Body of pancreas (tissue), 4 donors: ENCODE results near the gene ZBTB20. TPM values are rescaled to one million over a fixed set of nuclear protein-coding genes. Genes with fewer than 3 reads are reported as not detected.

ENCODE experiments used
- ATAC-seq: fragments of 150-250 bp; one replicate; pipeline ENCODE4 v1.9.1; 2016
- DNase-seq, 4 donors: peaks; one replicate each; pipeline ENCODE4 v3.0.0-alpha.2; 2019
- H3K27ac ChIP-seq, 4 donors: fragments of 200-600 bp; sonication (generic); 1 replicate in 3 of 4; 2 replicates in 1 of 4; pipeline versions ENCODE4 v1.5.1 to v1.6.1; 2016 to 2019; ENCODE audit warnings: mild to moderate bottlenecking in 1 of 4, mixed read lengths in 1 of 4, moderate library complexity in 1 of 4
- H3K27me3 ChIP-seq, 2 donors: fragments of 200-600 bp; sonication (generic); one replicate each; pipeline ENCODE4 v1.6.0; 2016; ENCODE audit warnings: mild to moderate bottlenecking in 1 of 2
- H3K36me3 ChIP-seq, 2 donors: fragments of 200-600 bp; sonication (generic); replicated peaks in 1 of 2; 2 replicates each; pipeline ENCODE4 v1.5.1; 2016; ENCODE audit warnings: low read depth in 2 of 2; ENCODE audit not compliant: insufficient read depth in 1 of 2
- H3K4me1 ChIP-seq: fragments of 200-600 bp; sonication (generic); one replicate; pipeline ENCODE4 v1.6.0; 2016
- H3K4me3 ChIP-seq, 2 donors: fragments of 200-600 bp; sonication (generic); 1 replicate in 1 of 2; 2 replicates in 1 of 2; pipeline ENCODE4 v1.5.1; 2016 to 2019
- H3K9me3 ChIP-seq, 3 donors: fragments of 200-600 bp; sonication (generic); 1 replicate in 2 of 3; 2 replicates in 1 of 3; pipeline ENCODE4 v1.5.1; 2016
- CTCF ChIP-seq, 7 experiments: fragments of 450-650 bp in 4 of 7; fragments of 200-600 bp in 3 of 7; sonication (generic) in 3 of 7; IDR thresholded peaks; one replicate each; pipeline ENCODE4 v1.5.1; 2016 to 2019; ENCODE audit warnings: antibody characterized with exemption in 7 of 7
- POLR2A ChIP-seq, 3 donors: fragments of 450-650 bp; IDR thresholded peaks; one replicate each; pipeline ENCODE4 v1.6.1; 2016; ENCODE audit warnings: antibody characterized with exemption in 3 of 3, mild to moderate bottlenecking in 2 of 3
- WGBS, 2 donors: methylation state at CpG; one replicate each; pipeline ENCODE4 v1.1.5; 2017; 5-methylcytosine and 5-hydroxymethylcytosine counted together
- intact Hi-C: fragments of 100-400 bp; cut with DNase I; formaldehyde crosslinking; loops from one replicate; pipeline ENCODE4 v1.15.1; 2023
- total RNA-seq, 2 donors: library from RNA; depleted of rRNA; stranded (reverse); fragments of >200 nt; gene quantifications; one replicate each; pipeline ENCODE4 v1.1.0, GENCODE V29; 2016

The ZBTB20 gene
- total RNA-seq, 2 donors from 2014 or later = 48.3 to 77.1 TPM

GRCh38 chr3:114673481-114673880, 473.6 kb downstream of the ZBTB20 start:
- Histone ChIP-seq H3K27ac (no peak overlapping the region), H3K36me3 (no peaks in the 10 kb centered on the region), H3K9me3 (no peaks in the 10 kb centered on the region), H3K4me1 (peaks cover 3% of the 10 kb centered on the region), H3K27me3 (no peaks in the 10 kb centered on the region), H3K4me3 (no peak overlapping the region)
- TF ChIP-seq POLR2A (IDR thresholded peaks at IDR 0.05) (no peak), CTCF (IDR thresholded peaks at IDR 0.05) (no peak)
- no peak for ATAC-seq
- intact Hi-C loops = no loop called here
- WGBS, 2 donors = 65 to 68% methylated on average over 2 of the region's 2 CpGs
- DNase-seq = no peak

- no peak overlapping the region for H3K27ac ChIP-seq
- DNase-seq = no peak
- intact Hi-C loops = no loop called here
- H3K27me3 ChIP-seq = no peaks in the 10 kb centered on the region
- WGBS, 2 donors = 93 to 95% methylated on average over 6 of the region's 6 CpGs
- H3K36me3 ChIP-seq = no peaks in the 10 kb centered on the region
- no peak overlapping the region for H3K4me3 ChIP-seq
- TF ChIP-seq CTCF (IDR thresholded peaks at IDR 0.05) (no peak), POLR2A (IDR thresholded peaks at IDR 0.05) (no peak)
- no peaks in the 10 kb centered on the region for H3K9me3 ChIP-seq
- H3K4me1 ChIP-seq = peaks cover 3% of the 10 kb centered on the region
- ATAC-seq = no peak
These were observed 474.2 kb downstream of the ZBTB20 start for GRCh38 chr3:114672692-114673447.

GRCh38 chr3:114671741-114672510, 475.2 kb downstream of the ZBTB20 start:
- TF ChIP-seq POLR2A (IDR thresholded peaks at IDR 0.05) = no peak
- TF ChIP-seq CTCF (IDR thresholded peaks at IDR 0.05) = no peak
- WGBS, 2 donors = 83 to 89% methylated on average over 4 of the region's 4 CpGs
- peaks cover 3% of the 10 kb centered on the region for H3K4me1 ChIP-seq

GRCh38 chr3:114669614-114670013, 477.5 kb downstream of the ZBTB20 start:
- no peaks in the 10 kb centered on the region for H3K36me3 ChIP-seq
- H3K4me1 ChIP-seq = peaks cover 3% of the 10 kb centered on the region
- WGBS, 2 donors = 95 to 97% methylated on average over 1 of the region's 1 CpG
- H3K9me3 ChIP-seq = no peaks in the 10 kb centered on the region
- ATAC-seq (no peak), DNase-seq (no peak)
- no peak for TF ChIP-seq CTCF (IDR thresholded peaks at IDR 0.05)
- TF ChIP-seq POLR2A (IDR thresholded peaks at IDR 0.05) = no peak
- no peaks in the 10 kb centered on the region for H3K27me3 ChIP-seq
- no peak overlapping the region for H3K4me3 ChIP-seq
- no peak overlapping the region for H3K27ac ChIP-seq
- intact Hi-C loops = no loop called here

More at GRCh38 chr3:114671741-114672510, 475.2 kb downstream of the ZBTB20 start:
- ATAC-seq = no peak
- no peak overlapping the region for H3K27ac ChIP-seq
- DNase-seq = no peak
- no peak overlapping the region for H3K4me3 ChIP-seq
- H3K27me3 ChIP-seq = no peaks in the 10 kb centered on the region
- H3K36me3 ChIP-seq = no peaks in the 10 kb centered on the region
- no peaks in the 10 kb centered on the region for H3K9me3 ChIP-seq
- intact Hi-C loops = no loop called here
